SK-N-SH (cell line): ENCODE results near the gene MIER1.

Experiments used
- CHD2 ChIP-seq: fragments of 150-350 bp; IDR thresholded peaks from 2 replicates; pipeline ENCODE4 v1.6.1; 2018; ENCODE audit warnings: low read length; ENCODE audit not compliant: partially characterized antibody
- FOXJ3 ChIP-seq: sonication (generic); formaldehyde crosslinking; IDR thresholded peaks from 2 replicates; pipeline ENCODE4 v1.5.1; 2020; ENCODE audit warnings: mild to moderate bottlenecking, missing genetic modification reagents
- FOXM1 ChIP-seq: IDR thresholded peaks from 2 replicates; pipeline ENCODE4 v1.4.0; 2012; ENCODE audit warnings: low read depth, mild to moderate bottlenecking
- POLR2AphosphoS5 ChIP-seq: IDR thresholded peaks from 2 replicates; pipeline ENCODE4 v1.6.1; 2012; ENCODE audit warnings: low read depth, low read length
- RAD21 ChIP-seq: IDR thresholded peaks from 2 replicates; pipeline ENCODE4 v1.6.1; 2012; ENCODE audit warnings: mild to moderate bottlenecking, low read length
- REST ChIP-seq: IDR thresholded peaks from 2 replicates; pipeline ENCODE4 v1.6.1; 2012; ENCODE audit warnings: mild to moderate bottlenecking, low read depth, low read length, moderate library complexity
- TEAD4 ChIP-seq: IDR thresholded peaks from 2 replicates; pipeline ENCODE4 v1.4.0; 2012; ENCODE audit warnings: mild to moderate bottlenecking, borderline replicate concordance; ENCODE audit not compliant: insufficient read depth
- YY1 ChIP-seq: IDR thresholded peaks from 2 replicates; pipeline ENCODE4 v1.4.0; 2012; ENCODE audit warnings: low read depth, mild to moderate bottlenecking
- TF ChIP-seq, protein P1 (sequence below): fragments of 200-600 bp; sonication (generic); IDR thresholded peaks from 2 replicates; pipeline ENCODE4 v1.6.1; 2017; ENCODE audit warnings: antibody characterized with exemption, mild to moderate bottlenecking, moderate library complexity

GRCh38 chr1:66954208-66954607, 29.4 kb downstream of the MIER1 start:
- TF ChIP-seq, protein P1, sequence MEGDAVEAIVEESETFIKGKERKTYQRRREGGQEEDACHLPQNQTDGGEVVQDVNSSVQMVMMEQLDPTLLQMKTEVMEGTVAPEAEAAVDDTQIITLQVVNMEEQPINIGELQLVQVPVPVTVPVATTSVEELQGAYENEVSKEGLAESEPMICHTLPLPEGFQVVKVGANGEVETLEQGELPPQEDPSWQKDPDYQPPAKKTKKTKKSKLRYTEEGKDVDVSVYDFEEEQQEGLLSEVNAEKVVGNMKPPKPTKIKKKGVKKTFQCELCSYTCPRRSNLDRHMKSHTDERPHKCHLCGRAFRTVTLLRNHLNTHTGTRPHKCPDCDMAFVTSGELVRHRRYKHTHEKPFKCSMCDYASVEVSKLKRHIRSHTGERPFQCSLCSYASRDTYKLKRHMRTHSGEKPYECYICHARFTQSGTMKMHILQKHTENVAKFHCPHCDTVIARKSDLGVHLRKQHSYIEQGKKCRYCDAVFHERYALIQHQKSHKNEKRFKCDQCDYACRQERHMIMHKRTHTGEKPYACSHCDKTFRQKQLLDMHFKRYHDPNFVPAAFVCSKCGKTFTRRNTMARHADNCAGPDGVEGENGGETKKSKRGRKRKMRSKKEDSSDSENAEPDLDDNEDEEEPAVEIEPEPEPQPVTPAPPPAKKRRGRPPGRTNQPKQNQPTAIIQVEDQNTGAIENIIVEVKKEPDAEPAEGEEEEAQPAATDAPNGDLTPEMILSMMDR: no peak
- TF ChIP-seq YY1 (no peak), POLR2AphosphoS5 (no peak), CHD2 (no peak), RAD21 (no peak), TEAD4 (no peak), REST (no peak), FOXM1 (no peak), FOXJ3 (CRISPR knock-in tag) (no peak)
